Colonic mucosa (tissue), 4 donors: ENCODE data around the gene TRIM4. TPM values are rescaled to one million over a fixed set of nuclear protein-coding genes. Genes with fewer than 3 reads are reported as not detected.

Source experiments
- DNase-seq: peaks from one replicate; pipeline ENCODE4 v3.0.0-alpha.2; 2020
- H3K27ac ChIP-seq: fragments of 200-600 bp; one replicate; pipeline ENCODE4 v1.8.0; 2021
- H3K27me3 ChIP-seq: fragments of 200-600 bp; one replicate; pipeline ENCODE4 v1.8.0; 2021
- H3K36me3 ChIP-seq: fragments of 200-600 bp; one replicate; pipeline ENCODE4 v1.8.0; 2021
- H3K4me1 ChIP-seq: fragments of 200-600 bp; one replicate; pipeline ENCODE4 v1.8.0; 2021; ENCODE audit warnings: mild to moderate bottlenecking
- H3K4me3 ChIP-seq: fragments of 200-600 bp; one replicate; pipeline ENCODE4 v1.8.0; 2021
- H3K9ac ChIP-seq, 2 donors: one replicate each; pipeline ENCODE4 v1.7.0; 2013; ENCODE audit warnings: control low read depth in 2 of 2, low read depth in 2 of 2, low read length in 2 of 2
- H3K9me3 ChIP-seq: fragments of 200-600 bp; one replicate; pipeline ENCODE4 v1.8.0; 2021
- intact Hi-C: fragments of 100-400 bp; cut with DNase I; formaldehyde crosslinking; loops from one replicate; pipeline ENCODE4 v1.14.1; 2022
- total RNA-seq, 2 donors: library from RNA; stranded (reverse); fragmentation: NEBNext Ultra II Directional in 1 of 2; extraction: Animal tissue kit (Norgen Biotek cat#: 25700) in 1 of 2; gene quantifications; one replicate each; pipeline ENCODE4 v1.2.1, GENCODE V29; 2021
- TF ChIP-seq, protein P1 (sequence below): fragments of 200-600 bp; IDR thresholded peaks from one replicate; pipeline ENCODE4 v1.8.0; 2022; ENCODE audit warnings: antibody characterized with exemption, mild to moderate bottlenecking
- donor health status: healthy.
- donor health status: DM: no; HTN: no; CAD: no.
- donor health status: DM: no; HTN: no; CAD: no.

TRIM4 gene
- total RNA-seq, 2 donors from 2014 or later = 23.8 to 23.9 TPM

DNA sequence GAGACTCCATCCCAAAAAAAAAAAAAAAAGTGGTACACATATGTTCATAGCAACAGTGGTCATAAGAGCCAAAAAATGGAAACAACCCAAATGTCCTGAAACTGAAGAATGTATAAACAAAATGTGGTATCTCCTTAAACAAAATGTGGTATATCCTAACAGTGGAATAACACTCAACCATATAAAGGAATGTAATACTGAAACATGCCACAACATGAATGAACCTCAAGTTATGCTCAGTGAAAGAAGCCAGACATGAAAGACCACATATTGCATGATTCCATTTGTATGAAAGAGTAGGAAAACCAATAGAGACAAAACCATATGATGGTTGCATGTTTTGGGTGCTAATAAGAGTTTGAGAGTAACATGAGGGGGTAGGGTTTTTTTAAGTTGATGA lies 7.0 kb upstream of the TRIM4 start:
- Histone ChIP-seq H3K27me3 (no peaks in the 10 kb centered on the region), H3K9me3 (no peaks in the 10 kb centered on the region), H3K4me1 (no peaks in the 10 kb centered on the region), H3K36me3 (no peaks in the 10 kb centered on the region), H3K4me3 (no peak overlapping the region), H3K9ac (no peak overlapping the region), H3K27ac (no peak overlapping the region)
- TF ChIP-seq, protein P1, sequence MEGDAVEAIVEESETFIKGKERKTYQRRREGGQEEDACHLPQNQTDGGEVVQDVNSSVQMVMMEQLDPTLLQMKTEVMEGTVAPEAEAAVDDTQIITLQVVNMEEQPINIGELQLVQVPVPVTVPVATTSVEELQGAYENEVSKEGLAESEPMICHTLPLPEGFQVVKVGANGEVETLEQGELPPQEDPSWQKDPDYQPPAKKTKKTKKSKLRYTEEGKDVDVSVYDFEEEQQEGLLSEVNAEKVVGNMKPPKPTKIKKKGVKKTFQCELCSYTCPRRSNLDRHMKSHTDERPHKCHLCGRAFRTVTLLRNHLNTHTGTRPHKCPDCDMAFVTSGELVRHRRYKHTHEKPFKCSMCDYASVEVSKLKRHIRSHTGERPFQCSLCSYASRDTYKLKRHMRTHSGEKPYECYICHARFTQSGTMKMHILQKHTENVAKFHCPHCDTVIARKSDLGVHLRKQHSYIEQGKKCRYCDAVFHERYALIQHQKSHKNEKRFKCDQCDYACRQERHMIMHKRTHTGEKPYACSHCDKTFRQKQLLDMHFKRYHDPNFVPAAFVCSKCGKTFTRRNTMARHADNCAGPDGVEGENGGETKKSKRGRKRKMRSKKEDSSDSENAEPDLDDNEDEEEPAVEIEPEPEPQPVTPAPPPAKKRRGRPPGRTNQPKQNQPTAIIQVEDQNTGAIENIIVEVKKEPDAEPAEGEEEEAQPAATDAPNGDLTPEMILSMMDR = no peak
- intact Hi-C loops = no loop called here
- DNase-seq = no peak

DNA sequence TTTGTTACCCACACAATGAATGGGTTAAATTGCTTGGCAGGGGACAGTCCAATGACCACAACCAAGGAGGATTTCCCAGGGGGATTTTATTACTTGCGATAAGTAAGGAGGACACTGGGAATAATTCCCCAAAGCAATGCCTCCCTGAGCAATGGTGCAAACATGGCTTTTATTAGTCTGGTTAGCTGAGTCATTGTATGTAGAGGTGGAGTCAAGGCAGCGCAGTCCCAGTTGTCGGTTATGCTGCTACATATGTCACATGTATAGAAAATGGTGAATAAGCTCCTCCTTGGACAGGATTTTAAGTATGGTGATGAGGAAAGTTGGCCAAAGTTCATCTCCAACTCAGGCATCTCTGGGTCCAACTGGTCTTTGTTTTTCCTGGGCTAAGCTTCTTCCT lies 3.9 kb upstream of the TRIM4 start:
- Histone ChIP-seq H3K9me3 (no peaks in the 10 kb centered on the region), H3K4me3 (no peak overlapping the region), H3K27me3 (no peaks in the 10 kb centered on the region), H3K36me3 (no peaks in the 10 kb centered on the region), H3K27ac (no peak overlapping the region), H3K9ac (no peak overlapping the region), H3K4me1 (no peaks in the 10 kb centered on the region)
- DNase-seq = no peak
- intact Hi-C loops = no loop called here
- TF ChIP-seq, protein P1 = no peak

DNA sequence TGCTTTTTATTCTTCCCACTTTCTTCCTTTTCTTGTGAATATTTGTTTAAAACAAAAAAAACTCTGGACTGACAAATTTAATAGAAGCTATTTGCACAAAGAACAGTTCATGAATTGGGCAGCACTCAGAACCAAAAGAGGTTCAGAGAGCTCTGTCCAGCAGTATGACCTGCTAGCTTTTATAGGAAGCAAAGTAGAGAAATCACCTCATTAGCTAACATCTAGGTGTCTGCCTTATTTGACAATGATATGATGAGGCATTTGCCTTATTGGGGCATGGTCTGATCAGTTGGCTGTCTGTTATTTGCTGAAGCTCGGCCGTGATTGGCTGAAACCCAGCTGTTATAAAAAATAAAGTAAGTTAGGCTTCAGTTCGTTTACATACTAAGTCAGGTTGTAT lies 819 bp upstream of the TRIM4 start:
- Histone ChIP-seq H3K27me3 (no peaks in the 10 kb centered on the region), H3K4me3 (peak overlapping the region; percentile 98), H3K4me1 (peaks cover 8% of the 10 kb centered on the region), H3K9me3 (no peaks in the 10 kb centered on the region), H3K36me3 (no peaks in the 10 kb centered on the region), H3K27ac (peak overlapping the region; percentile 93), H3K9ac (no peak overlapping the region)
- intact Hi-C loops = no loop called here
- TF ChIP-seq, protein P1 = no peak
- DNase-seq = no peak

DNA sequence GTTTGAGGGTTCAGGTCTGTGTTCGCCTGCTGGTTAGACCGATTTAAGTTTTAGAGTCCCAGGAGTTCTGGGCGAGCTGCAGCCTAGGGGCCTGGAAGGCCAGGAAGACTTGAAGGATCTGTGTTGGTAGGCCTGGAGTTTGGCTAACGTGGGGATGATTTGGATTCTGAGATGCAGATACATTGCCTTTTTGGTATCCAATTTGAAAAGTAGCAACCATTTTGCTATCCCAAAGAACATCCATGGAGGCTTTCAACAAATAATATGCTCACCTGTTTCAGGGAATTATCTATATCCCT lies 433 bp upstream of the TRIM4 start:
- Histone ChIP-seq H3K9me3 (no peaks in the 10 kb centered on the region), H3K36me3 (no peaks in the 10 kb centered on the region), H3K9ac (peak overlapping the region; percentile 64 to 87), H3K4me1 (peaks cover 8% of the 10 kb centered on the region), H3K4me3 (peak overlapping the region; percentile 98), H3K27ac (peak overlapping the region; percentile 93), H3K27me3 (no peaks in the 10 kb centered on the region)
- TF ChIP-seq, protein P1 = no peak
- no peak for DNase-seq
- intact Hi-C loops = no loop called here

DNA sequence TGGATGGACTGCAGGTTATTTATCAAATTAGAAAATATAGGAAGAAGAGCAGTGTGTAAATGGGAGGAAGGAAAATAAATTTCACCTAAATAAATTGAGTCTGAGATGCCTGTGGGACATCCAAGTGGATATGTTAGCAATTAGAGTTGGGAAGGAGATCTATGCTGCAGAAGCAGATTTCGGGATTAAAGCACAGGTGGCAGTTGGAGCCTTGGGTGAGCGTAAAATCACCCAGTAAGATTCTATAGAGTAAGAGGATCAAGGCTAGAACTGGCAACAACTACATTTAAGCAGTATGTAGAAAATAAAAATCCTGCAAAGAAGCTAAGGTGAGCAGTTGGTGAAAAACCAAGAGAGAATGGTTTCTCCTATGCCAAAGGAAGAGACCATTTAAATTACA lies 8.4 kb downstream of the TRIM4 start:
- no peak for DNase-seq
- Histone ChIP-seq H3K27me3 (no peaks in the 10 kb centered on the region), H3K27ac (no peak overlapping the region), H3K4me1 (no peaks in the 10 kb centered on the region), H3K36me3 (peaks cover 19% of the 10 kb centered on the region), H3K4me3 (no peak overlapping the region), H3K9ac (no peak overlapping the region), H3K9me3 (no peaks in the 10 kb centered on the region)
- intact Hi-C loops = loop anchor here (5.0 kb wide), 1 partner anchor 81 kb away; no protein-coding TSS in a partner anchor
- TF ChIP-seq, protein P1 = no peak

DNA sequence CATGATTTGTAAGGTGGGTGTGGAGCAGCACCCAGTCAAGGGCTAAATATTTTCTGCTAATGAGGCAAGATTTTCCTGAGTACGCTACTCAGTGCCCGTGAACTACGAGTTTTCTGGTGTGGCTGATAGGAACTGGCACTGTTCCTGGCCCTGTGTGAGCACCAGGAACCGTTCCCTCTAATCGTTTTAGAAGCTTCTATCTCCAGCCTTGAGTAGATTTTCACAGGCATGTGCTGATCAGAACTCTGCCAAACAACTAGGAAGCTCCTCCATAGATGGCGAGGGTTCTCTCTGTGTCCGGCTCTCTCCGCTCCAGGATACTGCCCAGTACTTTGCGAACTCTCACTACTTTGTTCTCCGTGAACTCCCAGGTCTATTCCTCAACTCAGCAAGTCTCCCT lies 17.7 kb downstream of the TRIM4 start:
- Histone ChIP-seq H3K27ac (no peak overlapping the region), H3K27me3 (no peaks in the 10 kb centered on the region), H3K4me3 (no peak overlapping the region), H3K4me1 (no peaks in the 10 kb centered on the region), H3K36me3 (peaks cover 13% of the 10 kb centered on the region), H3K9me3 (no peaks in the 10 kb centered on the region), H3K9ac (no peak overlapping the region)
- TF ChIP-seq, protein P1 = no peak
- DNase-seq = no peak
- intact Hi-C loops = no loop called here
